ENCODE results near the gene MTIF2. TPM values are rescaled to one million over a fixed set of nuclear protein-coding genes. Genes with fewer than 3 reads are reported as not detected.

Gene MTIF2
- total and polyA plus RNA-seq, 9 of the 15 experiments (the other 6 are each of a cell fraction or from before 2014, with no cell fraction given): 58.7 to 143 (median 105) TPM

- TF ChIP-seq ZMIZ1 (IDR thresholded peaks at IDR 0.05; ENCODE audit: low read depth in 2 of 2, low read length in 2 of 2) (no peak), TEAD4 (IDR thresholded peaks at IDR 0.05; ENCODE audit: low read length) (no peak), TEAD4 (CRISPR knock-in tag; IDR thresholded peaks at IDR 0.05; ENCODE audit: borderline replicate concordance) (no peak), POLR2G (IDR thresholded peaks at IDR 0.05; ENCODE audit: low read depth, low read length) (no peak), TSHZ1 (CRISPR knock-in tag; IDR thresholded peaks at IDR 0.05) (no peak), FOXJ3 (CRISPR knock-in tag; IDR thresholded peaks at IDR 0.05) (no peak), MBD1 (CRISPR knock-in tag; IDR thresholded peaks at IDR 0.05) (no peak), ZNF232 (CRISPR knock-in tag; IDR thresholded peaks at IDR 0.05) (no peak), ZNF140 (CRISPR knock-in tag; IDR thresholded peaks at IDR 0.05) (no peak), RBM39 (optimal IDR thresholded peaks at IDR 0.05; ENCODE audit: low read depth, low read length) (no peak), ZNF274 (IDR thresholded peaks at IDR 0.05; ENCODE audit: borderline replicate concordance, low read depth, low read length) (no peak), ARID1B (IDR thresholded peaks at IDR 0.05) (0 out of 2 replicates have a peak, but pooled peaks have one; percentile 27), RFX7 (CRISPR knock-in tag; IDR thresholded peaks at IDR 0.05) (no peak), MLX (CRISPR knock-in tag; conservative IDR thresholded peaks at IDR 0.05) (no peak), MAFK (IDR thresholded peaks at IDR 0.05; ENCODE audit: low read length) (no peak), MAX (CRISPR knock-in tag; IDR thresholded peaks at IDR 0.05) (0 out of 2 replicates have a peak, but pooled peaks have one; percentile 32), ESRRA (IDR thresholded peaks at IDR 0.05; ENCODE audit: borderline replicate concordance, low read depth) (no peak), ZNF324 (CRISPR knock-in tag; IDR thresholded peaks at IDR 0.05) (no peak)
Observed at GRCh38 chr2:55223958-55224760, 44.9 kb downstream of the MTIF2 start (continued).
